Cardiac septum (tissue), 1 donor: ENCODE measurements around the gene BIRC6. TPM values are rescaled to one million over a fixed set of nuclear protein-coding genes. Genes with fewer than 3 reads are reported as not detected.
"Not testable (repeated sequence)": the region's sequence is repeated elsewhere in the genome, so short reads cannot be mapped to it uniquely, and the experiment has no call there.

Experiments
- DNase-seq: peaks from one replicate; pipeline ENCODE4 v3.0.0-alpha.2; 2020; ENCODE audit warnings: low spot score
- intact Hi-C: fragments of 100-400 bp; cut with DNase I; formaldehyde crosslinking; loops from one replicate; pipeline ENCODE4 v1.14.0; 2022
- microRNA-seq: library from miRNA; unstranded; fragments of <30 nt; microRNA quantifications from one replicate; pipeline ENCODE4 v1.2.0, GENCODE V29; 2020
- total RNA-seq: library from RNA; stranded (reverse); fragmentation: NEBNext Ultra II Directional; extraction: Animal tissue kit (Norgen Biotek cat#: 25700); gene quantifications from one replicate; pipeline ENCODE4 v1.2.1, GENCODE V29; 2021
- donor health status: DM: no; HTN: no; CAD: no.

BIRC6 gene
- total RNA-seq, 1 donor from 2014 or later: 57.0 TPM

DNA sequence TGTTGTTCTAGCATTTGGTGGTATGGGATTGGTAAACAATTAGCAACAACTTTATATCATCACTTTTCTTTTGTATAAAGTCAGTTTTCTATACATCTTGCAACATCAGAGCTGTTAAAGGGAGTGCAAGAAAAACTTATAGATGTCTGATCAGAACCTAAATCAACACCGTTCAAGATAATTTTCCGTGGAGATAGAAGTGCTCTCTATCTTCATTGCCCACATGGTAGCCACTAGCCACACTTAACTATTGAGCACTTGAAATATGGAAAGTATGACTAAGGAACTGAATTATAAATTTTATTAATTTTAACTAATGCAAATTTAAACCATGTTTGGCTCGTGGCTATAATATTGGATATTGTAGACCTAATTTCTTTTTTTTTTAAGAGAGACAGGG, 276.2 kb downstream of the BIRC6 start:
- DNase-seq: no peak
- intact Hi-C loops: no loop called here

DNA sequence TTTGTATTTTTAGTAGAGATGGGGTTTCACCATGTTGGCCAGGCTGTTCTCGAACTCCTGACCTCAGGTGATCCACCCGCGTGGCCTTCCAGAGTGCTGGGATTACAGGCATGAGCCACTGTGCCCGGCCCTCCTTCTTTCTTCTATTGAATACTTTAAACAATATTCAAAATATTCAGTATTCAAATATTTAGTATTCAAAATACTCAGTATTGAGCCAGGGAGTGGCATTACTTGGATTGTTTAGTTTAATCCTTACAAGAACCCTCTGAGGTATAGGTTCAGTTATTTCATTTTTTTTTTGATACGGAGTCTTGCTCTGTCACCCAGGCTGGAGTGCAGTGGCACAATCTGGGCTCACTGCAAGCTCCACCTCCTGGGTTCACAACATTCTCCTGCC, 281.7 kb downstream of the BIRC6 start:
- intact Hi-C loops, DNase-seq: not testable (repeated sequence)

DNA sequence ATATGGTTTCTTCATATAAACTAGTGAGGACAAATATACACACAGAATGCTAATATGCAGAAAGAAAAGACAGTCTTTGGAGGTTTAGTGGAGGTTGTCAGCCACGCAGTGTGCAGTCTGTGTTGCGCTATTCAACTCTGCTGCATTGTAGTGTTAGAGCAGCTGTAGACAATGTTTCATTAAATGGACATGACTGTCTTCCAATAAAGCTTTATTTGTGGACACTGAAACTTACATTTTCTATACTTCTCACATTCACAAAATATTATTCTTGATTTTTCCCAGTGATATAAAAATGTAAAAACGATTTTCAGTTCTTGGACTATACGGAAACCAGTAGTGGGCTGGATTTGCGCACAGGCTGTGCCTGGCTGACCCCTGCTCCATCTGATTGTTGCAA, 284.4 kb downstream of the BIRC6 start:
- intact Hi-C loops: no loop called here
- no peak for DNase-seq

DNA sequence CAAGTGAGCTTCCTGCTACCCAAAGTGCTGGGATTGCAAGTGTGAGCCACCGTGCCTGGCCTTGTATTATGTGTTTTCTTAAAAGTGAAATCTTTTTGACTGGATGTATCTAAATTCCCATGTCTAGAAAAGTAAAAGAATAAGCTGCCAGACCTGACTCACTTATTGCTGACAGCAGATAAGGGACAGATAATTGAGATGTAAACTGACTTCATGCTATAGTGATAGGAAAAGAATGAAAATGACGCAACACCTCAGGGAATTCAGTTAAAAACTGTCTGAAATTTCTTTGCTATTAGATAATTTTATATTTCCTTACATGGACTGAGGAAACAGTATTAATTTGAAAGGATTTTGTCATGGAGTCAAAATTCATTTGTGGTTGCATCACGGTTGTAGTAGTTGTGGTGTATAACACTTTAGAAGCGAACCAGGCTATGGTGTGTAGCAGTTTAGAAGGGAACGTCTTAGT, 290.4 kb downstream of the BIRC6 start:
- intact Hi-C loops: no loop called here
- DNase-seq: no peak

DNA sequence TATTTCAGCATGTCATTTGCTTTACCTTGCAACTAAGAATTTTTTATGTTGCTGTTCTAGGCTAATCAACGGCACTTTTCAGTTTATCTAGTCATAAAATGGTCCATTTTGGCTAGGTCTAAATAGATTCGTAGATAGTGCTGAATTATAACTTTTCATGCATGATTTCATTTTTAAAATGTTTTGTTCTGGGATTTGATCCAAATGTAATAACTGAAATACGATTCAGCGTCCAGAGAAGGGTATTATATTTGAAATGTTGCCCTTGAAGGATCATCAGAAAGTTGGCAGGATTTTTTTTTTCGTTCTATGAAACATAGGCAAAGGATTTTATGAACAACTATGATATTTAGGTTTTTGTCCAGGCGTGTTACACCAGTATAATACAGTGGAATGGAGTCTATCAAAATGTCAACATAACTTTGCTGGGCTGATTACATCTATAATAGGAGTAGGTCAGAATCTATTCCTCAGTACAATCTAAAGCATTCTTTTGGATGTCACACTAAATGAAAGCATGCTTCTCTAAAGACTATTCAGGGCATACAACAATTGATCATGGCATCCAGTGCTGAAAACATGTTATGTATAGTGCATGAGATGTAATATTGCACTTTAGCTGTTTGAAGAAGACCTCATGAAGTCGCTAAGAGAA, 295.9 kb downstream of the BIRC6 start:
- intact Hi-C loops: no loop called here
- DNase-seq: no peak

DNA sequence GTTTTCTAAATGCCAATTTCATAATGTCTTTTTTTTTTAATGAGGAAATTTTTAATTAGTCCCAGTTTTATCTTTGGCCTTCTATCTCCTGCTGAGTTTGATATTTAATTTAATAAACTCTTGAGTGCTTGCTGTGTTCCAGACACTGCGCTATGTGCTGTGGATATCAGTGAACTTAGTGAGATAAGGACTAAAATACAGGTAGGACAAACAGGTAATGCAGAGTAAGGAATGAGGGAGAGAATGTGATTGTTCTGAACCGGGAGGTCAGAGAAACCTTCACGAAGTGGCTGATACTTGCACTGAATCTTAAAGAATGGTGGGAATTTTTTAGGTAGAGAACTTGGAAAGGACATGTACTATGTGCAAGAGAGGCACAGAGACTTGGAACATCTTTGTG, 299.2 kb downstream of the BIRC6 start:
- DNase-seq: no peak
- intact Hi-C loops: no loop called here

DNA sequence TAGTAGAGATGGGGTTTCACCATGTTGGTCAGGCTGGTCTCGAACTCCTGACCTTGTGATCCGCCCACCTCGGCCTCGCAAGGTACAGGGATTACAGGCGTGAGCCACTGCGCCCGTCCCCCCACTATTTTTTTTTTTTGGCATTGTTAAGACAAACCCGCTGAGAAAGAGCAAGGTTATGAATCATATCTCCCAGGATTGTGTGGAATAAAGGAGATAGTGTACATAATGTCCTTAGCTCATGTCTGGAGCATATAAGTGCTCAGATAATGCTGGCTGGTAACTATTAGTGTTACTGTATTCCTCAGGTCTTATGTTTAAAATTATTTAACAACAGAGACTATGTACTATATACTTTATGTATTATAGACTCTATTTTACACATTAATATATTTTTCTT, 307.0 kb downstream of the BIRC6 start:
- DNase-seq: no peak
- intact Hi-C loops: no loop called here

DNA sequence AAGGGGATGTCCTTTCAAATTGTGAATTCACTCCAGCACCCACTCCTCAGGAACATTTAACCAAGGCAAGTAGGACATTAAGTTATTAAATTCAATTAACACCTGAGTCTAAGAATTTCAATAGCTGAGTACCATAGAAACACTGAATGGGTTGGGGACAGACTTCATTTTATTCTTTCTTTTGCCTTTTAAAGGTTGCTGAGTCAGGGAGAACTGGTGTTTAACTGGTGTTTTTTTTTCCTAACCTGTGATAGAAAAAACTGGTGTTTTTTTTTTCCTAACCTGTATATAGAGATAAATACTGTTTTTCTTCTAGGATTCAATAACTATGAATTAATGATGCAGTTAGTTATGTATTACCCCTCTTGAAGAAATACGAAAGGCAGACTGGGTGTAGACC, 309.9 kb downstream of the BIRC6 start:
- DNase-seq: no peak
- intact Hi-C loops: no loop called here

DNA sequence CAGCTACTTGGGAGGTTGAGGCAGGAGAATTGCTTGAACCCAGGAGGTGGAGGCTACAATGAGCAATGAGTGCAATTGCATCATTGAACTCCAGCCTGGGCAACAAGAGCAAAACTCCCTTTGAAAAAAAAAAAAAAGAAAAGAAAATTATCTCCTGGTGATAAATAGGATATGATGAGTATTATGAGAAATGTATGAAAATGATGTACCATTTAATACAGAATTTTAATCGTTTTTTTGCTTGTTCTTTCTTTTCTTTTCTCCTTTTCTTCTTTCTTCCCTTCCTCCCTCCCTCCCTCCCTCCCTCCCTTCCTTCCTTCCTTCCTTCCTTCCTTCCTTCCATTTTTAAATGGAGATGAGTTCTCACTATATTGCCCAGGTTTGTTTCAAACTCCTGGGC, 311.4 kb downstream of the BIRC6 start:
- intact Hi-C loops: no loop called here
- no peak for DNase-seq

Small RNA genes within 50 kb of the gene (microRNA-seq; reads per million reads assigned to microRNA genes)
- not detected for gene MIR4765
- gene MIR558: not detected

Other genes starting within 250 kb of the BIRC6 start
- 15.0 TPM for gene SLC30A6, start 191.2 kb upstream of the BIRC6 start, total RNA-seq
- gene NLRC4, start 92.1 kb upstream of the BIRC6 start, total RNA-seq: 0.43 TPM
- 71.2 TPM for gene YIPF4, start 79.1 kb upstream of the BIRC6 start, total RNA-seq